DND-41 (cell line): ENCODE data around the gene PAK4.

Source experiments
- ATAC-seq: fragments of 200-7000 bp; cut with Tn5 transposase; 3 replicates; pipeline ENCODE4 v1.9.1; 2021; ENCODE audit warnings: low read depth; ENCODE audit not compliant: insufficient read depth
- DNase-seq: peaks from one replicate; pipeline ENCODE4 v3.0.0-alpha.2; 2020
- H2AFZ ChIP-seq: 2 replicates; pipeline ENCODE4 v1.6.0; 2012; ENCODE audit warnings: low read depth, low read length
- H3K27ac ChIP-seq: 2 replicates; pipeline ENCODE4 v1.5.1; 2012; ENCODE audit warnings: low read length, inconsistent platforms
- H3K27me3 ChIP-seq: fragments of 200-600 bp; sonication (generic); 2 replicates; pipeline ENCODE4 v1.6.0; 2012; ENCODE audit warnings: low read length, mild to moderate bottlenecking, inconsistent platforms; ENCODE audit not compliant: insufficient read depth, poor library complexity
- H3K36me3 ChIP-seq: 2 replicates; pipeline ENCODE4 v1.5.1; 2012; ENCODE audit warnings: low read length, inconsistent platforms; ENCODE audit not compliant: insufficient read depth
- H3K4me1 ChIP-seq: 2 replicates; pipeline ENCODE4 v1.5.1; 2012; ENCODE audit warnings: mild to moderate bottlenecking, low read length; ENCODE audit not compliant: insufficient read depth
- H3K4me2 ChIP-seq: 2 replicates; pipeline ENCODE4 v1.6.0; 2012; ENCODE audit warnings: mild to moderate bottlenecking, moderate library complexity, low read length, inconsistent platforms; ENCODE audit not compliant: insufficient read depth
- H3K4me3 ChIP-seq, 2 experiments: fragments of 200-600 bp in 1 of 2; shearing (Covaris generic) in 1 of 2; 2 replicates each; pipeline ENCODE4 v1.5.1; 2012 to 2016; ENCODE audit warnings: inconsistent platforms in 2 of 2, low read length in 2 of 2, mild to moderate bottlenecking in 2 of 2, low read depth in 1 of 2, moderate library complexity in 1 of 2
- H3K79me2 ChIP-seq: 2 replicates; pipeline ENCODE4 v1.6.0; 2012; ENCODE audit warnings: low read length, inconsistent platforms; ENCODE audit not compliant: insufficient read depth
- H3K9ac ChIP-seq: 2 replicates; pipeline ENCODE4 v1.6.0; 2012; ENCODE audit warnings: low read depth, mild to moderate bottlenecking, inconsistent platforms, low read length, moderate library complexity
- H3K9me3 ChIP-seq: 2 replicates; pipeline ENCODE4 v1.5.1; 2012; ENCODE audit warnings: low read length, moderate library complexity, mild to moderate bottlenecking, inconsistent platforms; ENCODE audit not compliant: insufficient read depth, severe bottlenecking
- H4K20me1 ChIP-seq: 2 replicates; pipeline ENCODE4 v1.6.0; 2012; ENCODE audit warnings: low read length; ENCODE audit not compliant: insufficient read depth
- EZH2 ChIP-seq: IDR thresholded peaks from 3 replicates; pipeline ENCODE4 v1.6.1; 2012; ENCODE audit warnings: borderline replicate concordance, low read depth, mild to moderate bottlenecking, moderate library complexity, low read length, inconsistent platforms; ENCODE audit not compliant: severe bottlenecking
- TF ChIP-seq, protein P1 (sequence below): IDR thresholded peaks from 2 replicates; pipeline ENCODE4 v1.5.1; 2012; ENCODE audit warnings: borderline replicate concordance, low read length, moderate library complexity, mild to moderate bottlenecking; ENCODE audit not compliant: poor library complexity, severe bottlenecking; ENCODE audit errors: extremely low read depth

The PAK4 gene

DNA sequence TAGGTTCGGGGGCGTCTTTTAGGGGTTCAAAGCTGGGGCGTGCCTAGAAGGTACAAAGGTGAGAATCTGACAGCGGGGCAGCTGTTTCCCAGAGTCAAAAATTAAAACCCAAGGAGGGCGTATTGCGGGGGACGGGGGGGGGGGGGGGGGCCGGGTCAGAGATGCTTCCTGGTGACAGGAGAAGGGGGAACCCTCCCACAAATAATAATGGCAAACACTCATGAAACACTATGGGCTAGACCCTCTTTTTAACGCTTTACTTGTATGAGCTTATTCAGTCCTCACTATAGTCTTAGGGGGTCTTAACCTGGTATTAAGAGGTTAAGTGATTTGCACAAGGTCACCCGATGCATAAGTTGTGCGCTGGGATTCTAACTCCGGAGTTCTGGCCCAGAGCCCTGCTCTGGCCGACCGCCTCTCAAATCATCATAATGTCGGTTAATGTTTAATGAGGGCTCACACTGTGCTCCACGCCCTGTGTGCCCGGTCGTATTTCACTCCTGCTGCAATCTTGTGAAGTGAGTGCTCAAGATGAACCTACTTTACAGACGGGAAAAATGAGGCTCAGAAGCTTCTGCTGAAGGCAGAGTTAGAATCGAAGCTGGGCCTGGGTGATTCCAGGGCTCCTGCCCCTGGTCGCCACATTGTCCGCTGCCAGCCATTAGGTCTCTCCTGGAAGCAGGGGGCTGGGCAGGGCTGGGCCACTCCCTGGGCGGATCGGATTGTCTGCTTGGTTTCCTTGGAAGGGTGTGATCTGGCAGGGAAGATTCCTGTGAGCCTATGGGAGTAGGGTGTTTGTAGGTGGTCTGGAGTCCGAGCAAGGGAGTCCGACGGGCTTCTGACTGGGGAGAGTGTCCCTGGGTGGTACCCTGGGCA lies 964 bp downstream of the PAK4 start:
- Histone ChIP-seq H3K79me2 (peaks cover 62% of the 10 kb centered on the region), H3K27ac (peak overlapping the region; percentile 97), H4K20me1 (peaks cover 42% of the 10 kb centered on the region), H3K4me3 (peak overlapping the region; percentile 73 to 86; a peak in 3 of 4 replicates), H3K36me3 (no peaks in the 10 kb centered on the region), H2AFZ (peak overlapping the region; percentile 88), H3K9ac (peak overlapping the region; percentile 81), H3K9me3 (no peaks in the 10 kb centered on the region), H3K4me2 (peak overlapping the region; percentile 75), H3K27me3 (no peaks in the 10 kb centered on the region), H3K4me1 (peaks cover 25% of the 10 kb centered on the region)
- TF ChIP-seq EZH2 = no peak
- TF ChIP-seq, protein P1, sequence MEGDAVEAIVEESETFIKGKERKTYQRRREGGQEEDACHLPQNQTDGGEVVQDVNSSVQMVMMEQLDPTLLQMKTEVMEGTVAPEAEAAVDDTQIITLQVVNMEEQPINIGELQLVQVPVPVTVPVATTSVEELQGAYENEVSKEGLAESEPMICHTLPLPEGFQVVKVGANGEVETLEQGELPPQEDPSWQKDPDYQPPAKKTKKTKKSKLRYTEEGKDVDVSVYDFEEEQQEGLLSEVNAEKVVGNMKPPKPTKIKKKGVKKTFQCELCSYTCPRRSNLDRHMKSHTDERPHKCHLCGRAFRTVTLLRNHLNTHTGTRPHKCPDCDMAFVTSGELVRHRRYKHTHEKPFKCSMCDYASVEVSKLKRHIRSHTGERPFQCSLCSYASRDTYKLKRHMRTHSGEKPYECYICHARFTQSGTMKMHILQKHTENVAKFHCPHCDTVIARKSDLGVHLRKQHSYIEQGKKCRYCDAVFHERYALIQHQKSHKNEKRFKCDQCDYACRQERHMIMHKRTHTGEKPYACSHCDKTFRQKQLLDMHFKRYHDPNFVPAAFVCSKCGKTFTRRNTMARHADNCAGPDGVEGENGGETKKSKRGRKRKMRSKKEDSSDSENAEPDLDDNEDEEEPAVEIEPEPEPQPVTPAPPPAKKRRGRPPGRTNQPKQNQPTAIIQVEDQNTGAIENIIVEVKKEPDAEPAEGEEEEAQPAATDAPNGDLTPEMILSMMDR = no peak
- DNase-seq (no peak), ATAC-seq (no peak)

DNA sequence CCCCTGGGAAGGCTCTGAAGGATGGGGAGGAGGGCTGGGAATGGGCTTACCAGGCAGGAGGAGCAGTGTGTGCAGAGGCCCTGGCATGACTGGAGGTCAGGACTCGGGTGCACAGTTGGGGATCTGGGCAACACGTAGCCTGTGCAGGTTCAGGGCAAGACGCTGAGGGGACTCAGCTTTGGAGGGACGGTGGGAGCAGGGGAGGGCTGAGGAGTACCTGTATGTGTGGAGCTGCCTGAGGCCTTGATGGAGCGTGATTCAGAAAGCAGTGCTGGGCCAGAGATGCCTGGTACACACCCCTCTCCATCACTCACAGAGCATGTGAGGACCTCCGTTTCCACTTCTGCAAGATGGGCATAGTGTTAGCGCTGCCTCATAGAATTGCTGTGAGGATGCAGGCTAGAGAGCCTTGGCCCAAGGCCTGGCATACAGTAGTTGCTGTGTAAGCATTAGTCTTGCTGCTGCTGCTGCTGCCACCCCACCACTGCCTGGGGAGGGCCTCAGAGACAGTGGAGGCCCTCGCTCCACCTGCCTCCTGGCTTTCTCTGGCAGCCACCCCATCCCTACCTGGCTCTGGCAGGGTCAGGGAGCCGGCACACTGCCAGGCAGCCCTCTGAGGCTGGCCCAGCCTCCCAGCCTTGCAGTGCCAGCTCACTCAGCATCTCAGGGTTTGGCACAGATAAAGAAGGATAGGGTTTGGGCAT lies 2.4 kb downstream of the PAK4 start:
- ATAC-seq (no peak), DNase-seq (no peak)
- peaks cover 77% of the 10 kb centered on the region for H3K79me2 ChIP-seq
- peak overlapping the region; percentile 75; the same call in 1 of the 2 replicates for H3K4me2 ChIP-seq
- H3K36me3 ChIP-seq = no peaks in the 10 kb centered on the region
- H3K27me3 ChIP-seq = no peaks in the 10 kb centered on the region
- TF ChIP-seq EZH2 = no peak
- TF ChIP-seq, protein P1 = no peak
- H3K9me3 ChIP-seq = no peaks in the 10 kb centered on the region
- no peak overlapping the region for H2AFZ ChIP-seq
- no peak overlapping the region; the same call in 1 of the 2 replicates for H3K9ac ChIP-seq
- H3K4me1 ChIP-seq = peaks cover 25% of the 10 kb centered on the region
- no peak overlapping the region for H3K4me3 ChIP-seq
- H4K20me1 ChIP-seq = peaks cover 54% of the 10 kb centered on the region
- no peak overlapping the region for H3K27ac ChIP-seq

DNA sequence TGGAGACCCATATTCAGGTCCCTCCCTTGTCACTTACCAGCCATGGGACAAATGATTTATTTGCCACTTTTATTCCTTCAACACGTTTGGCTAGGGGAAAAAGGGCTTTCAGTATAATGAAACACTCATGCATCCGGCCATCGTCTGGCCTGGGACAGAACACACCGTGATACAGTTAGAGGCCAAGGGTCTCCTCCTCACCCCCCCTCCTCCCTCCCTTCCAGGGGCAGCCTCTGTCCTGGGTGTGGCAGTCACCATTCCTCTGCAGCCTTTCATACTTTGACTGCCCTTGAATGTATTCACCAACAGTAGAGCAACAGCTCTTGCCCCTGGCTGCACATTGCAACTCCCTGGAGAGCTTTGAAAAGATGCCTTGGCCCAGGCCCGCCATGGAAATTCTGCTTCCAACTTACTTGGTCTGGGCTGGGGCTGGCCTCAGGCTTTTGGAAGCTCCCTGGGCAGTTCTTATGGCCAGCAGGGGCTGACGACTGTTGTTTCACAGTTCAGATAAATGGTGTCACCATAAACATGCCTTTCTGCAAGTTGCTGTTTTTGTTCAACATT lies 3.0 kb downstream of the PAK4 start:
- Histone ChIP-seq H3K27ac (no peak overlapping the region), H3K79me2 (peaks cover 83% of the 10 kb centered on the region), H3K4me3 (no peak overlapping the region), H3K27me3 (no peaks in the 10 kb centered on the region), H4K20me1 (peaks cover 58% of the 10 kb centered on the region), H2AFZ (no peak overlapping the region), H3K9me3 (no peaks in the 10 kb centered on the region), H3K4me2 (peak overlapping the region; percentile 75; the same call in 1 of the 2 replicates), H3K4me1 (peaks cover 25% of the 10 kb centered on the region), H3K36me3 (no peaks in the 10 kb centered on the region), H3K9ac (no peak overlapping the region)
- no peak for TF ChIP-seq EZH2
- TF ChIP-seq, protein P1 = no peak
- DNase-seq = no peak
- ATAC-seq = no peak
